OCI-M1 (cell line): Measurements from ENCODE around the gene F7.
"Not testable (repeated sequence)": the region's sequence is repeated elsewhere in the genome, so short reads cannot be mapped to it uniquely, and the experiment has no call there.

Experiments
- DNase-seq: peaks from one replicate; lab custom pipeline; 2025; lab: John Stamatoyannopoulos, UW

Gene F7

DNA sequence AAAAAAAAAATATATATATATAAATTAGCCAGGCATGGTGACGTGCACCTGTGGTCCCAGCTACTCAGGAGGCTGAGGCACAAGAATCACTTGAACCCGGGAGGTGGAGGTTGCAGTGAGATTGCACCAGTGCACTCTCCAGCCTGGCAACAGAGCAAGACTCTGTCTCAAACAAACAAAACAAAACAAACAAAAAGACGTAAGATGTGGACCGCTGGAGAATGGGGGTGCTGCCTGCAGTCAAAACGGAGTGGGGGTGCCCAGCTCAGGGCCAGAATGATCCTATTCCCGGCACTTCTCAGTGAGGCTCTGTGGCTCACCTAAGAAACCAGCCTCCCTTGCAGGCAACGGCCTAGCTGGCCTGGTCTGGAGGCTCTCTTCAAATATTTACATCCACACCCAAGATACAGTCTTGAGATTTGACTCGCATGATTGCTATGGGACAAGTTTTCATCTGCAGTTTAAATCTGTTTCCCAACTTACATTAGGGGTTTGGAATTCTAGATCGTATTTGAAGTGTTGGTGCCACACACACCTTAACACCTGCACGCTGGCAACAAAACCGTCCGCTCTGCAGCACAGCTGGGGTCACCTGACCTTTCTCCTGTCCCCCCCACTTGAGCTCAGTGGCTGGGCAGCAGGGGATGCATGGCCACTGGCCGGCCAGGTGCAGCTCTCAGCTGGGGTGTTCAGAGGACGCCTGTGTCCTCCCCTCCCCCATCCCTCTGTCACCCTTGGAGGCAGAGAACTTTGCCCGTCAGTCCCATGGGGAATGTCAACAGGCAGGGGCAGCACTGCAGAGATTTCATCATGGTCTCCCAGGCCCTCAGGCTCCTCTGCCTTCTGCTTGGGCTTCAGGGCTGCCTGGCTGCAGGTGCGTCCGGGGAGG lies at the start of gene F7:
Gene F7 (plus strand): TSS at position 760 of the 889 bp plus-strand sequence. CDS start 51 bp downstream, at position 811.
- no peak for DNase-seq

DNA sequence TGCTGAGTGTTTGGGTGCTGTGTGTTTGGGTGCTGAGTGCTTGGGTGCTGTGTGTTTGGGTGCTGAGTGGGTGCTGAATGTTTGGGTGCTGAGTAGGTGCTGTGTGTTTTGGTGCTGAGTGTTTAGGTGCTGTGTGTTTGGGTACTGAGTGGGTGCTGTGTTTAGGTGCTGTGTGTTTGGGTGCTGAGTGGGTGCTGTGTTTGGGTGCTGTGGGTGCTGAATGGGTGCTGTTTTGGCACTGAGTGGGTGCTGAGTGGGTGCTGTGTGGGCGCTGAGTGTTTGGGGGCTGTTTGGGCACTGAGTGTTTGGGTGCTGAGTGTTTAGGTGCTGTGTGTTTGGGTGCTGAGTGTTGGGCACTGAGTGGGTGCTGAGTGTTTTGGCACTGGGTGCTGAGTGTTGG lies 48.5 kb upstream of the F7 start:
- no peak for DNase-seq

GRCh38 chr13:113057559-113057958 lies 48.0 kb upstream of the F7 start:
- DNase-seq, result not testable (repeated sequence)

DNA sequence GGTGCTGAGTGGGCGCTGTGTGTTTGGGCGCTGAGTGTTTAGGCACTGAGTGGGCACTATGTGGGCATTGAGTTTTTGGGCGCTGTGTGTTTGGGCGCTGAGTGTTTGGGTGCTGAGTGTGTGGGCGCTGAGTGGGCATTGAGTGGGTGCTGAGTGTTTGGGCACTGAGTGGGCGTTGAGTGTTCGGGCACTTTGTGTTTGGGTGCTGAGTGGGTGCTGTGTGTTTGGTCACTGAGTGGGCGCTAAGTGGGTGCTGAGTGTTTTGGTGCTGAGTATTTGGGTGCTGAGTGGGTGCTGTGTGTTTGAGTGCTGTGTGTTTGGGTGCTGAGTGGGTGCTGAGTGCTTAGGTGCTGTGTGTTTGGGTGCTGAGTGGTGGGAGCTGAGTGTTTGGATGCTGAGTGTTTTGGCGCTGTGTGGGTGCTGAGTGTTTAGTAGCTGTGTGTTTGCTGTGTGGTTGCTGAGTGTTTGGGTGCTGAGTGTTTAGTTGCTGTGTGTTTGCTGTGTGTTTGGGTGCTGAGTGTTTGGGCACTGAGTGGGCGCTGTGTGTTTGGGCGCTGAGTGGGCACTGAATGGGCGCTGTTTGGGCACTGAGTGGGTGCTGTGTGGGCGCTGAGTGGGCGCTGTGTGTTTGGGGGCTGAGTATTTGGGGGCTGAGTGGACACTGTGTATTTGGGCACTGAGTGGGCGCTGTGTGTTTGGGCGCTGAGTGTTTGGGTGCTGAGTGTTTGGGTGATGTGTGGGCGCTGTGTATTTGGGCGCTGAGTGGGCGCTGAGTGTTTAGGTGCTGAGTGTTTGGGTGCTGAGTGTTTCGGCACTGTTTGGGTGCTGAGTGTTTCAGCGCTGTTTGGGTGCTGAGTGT lies 47.2 kb upstream of the F7 start:
- no peak for DNase-seq

DNA sequence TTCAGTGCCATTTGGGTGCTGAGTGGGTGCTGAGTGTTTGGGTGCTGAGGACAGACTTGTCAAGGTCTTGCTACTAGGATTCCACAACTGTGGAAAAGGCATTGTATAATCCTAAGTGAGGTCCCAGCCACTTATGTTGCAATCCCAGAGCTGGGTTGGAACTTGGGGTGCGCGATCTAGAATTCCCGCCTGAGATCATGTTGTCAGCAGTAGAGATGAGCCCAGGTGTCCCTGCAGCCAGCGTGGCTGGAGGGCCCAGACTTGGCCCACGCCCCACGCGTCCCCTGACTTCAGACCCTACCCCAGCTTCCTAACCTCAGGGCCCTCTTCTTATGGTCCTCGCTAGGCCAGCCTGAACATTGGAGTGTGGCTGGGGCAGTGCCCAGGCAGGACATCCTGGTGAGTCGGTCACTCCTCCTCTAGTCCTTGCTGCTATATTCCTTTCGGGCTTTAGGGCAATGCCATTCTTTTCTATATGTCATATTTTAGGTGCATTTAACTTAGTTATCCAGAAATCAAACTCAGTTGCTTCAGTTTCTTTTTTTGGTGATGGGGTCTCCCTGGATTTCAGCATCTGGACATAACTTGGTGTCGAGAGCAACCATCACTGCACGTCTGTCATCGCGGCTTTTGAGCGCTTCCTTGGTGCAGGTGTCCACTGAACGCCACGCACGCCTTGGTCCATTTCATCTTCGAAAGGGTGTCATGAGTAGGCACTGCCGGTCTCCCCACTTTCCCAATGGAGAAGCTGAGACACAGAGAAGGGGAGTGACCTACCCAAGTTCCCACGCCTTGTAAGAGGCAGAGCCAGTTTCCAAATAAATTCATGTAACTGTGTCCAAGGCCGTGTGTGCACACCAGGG lies 46.4 kb upstream of the F7 start:
- no peak for DNase-seq

GRCh38 chr13:113059891-113060290 lies 45.7 kb upstream of the F7 start:
- DNase-seq, result no peak

DNA sequence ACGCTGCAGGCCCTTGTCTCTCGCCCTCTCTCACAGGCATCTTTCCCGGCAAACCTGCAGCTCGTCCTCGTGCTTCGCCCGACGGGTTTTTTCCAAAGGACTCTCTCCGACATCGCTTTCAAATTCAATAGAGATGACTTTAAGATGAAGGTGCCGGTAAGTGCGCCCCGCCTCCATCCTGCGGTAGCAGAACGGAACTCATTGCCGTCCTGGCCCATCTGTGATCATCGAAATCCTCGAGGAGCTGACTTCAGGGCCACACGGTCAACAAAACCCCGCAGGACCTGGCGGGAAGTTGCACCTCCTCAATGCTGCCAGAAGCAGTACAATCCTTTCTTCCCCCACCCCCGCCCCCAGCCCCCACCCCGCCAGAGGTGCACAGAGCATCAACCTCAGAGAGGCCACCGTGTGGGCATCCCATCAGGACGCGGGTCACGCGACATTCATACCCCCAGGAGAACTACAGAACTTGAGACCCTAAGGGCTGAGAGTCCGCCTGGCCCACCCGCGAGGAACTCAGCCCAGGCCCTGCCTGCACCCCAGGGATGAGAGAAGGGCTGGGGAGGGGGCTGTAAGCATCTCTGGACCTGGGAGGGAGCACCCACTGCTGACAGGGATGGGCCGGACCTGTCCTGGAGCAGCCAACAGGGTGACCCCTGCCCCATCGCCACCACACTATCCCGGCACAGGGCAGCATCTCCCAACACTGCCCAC lies 44.9 kb upstream of the F7 start:
- DNase-seq, result no peak

- no peak for DNase-seq
These were observed 44.3 kb upstream of the F7 start for GRCh38 chr13:113061271-113061625.

DNA sequence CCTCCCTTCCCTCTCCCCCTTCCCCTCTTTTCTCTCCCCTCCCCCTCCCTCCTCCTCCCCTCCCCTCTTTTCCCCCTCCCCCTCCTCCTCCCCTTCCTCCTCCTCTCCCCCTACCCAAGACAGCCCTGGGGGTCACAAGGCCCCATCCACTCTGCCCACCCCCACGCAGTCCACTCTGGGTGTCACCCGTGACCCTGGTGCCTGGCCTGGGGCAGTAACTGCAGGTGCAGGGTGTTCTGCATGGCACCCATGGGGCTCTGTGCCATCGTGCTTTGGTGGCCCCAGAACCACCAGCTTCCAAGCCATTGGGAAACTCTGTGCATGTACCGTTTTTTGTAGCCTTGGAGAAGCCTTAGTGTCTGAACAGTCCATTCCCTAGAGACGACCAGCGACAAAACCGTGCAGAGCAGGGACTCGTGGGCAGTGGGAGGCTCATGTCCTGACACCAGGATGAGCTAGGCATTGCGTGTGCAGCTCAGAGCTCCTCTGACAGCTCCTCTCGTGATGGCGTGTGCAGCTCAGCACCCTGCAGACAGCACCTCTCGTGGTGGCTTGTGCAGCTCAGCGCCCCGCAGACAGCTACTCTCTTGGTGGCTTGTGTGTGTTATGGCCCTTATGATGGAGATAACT lies 43.7 kb upstream of the F7 start:
- DNase-seq, result no peak

- DNase-seq, result no peak
These were observed 42.9 kb upstream of the F7 start for GRCh38 chr13:113062691-113063090.

DNA sequence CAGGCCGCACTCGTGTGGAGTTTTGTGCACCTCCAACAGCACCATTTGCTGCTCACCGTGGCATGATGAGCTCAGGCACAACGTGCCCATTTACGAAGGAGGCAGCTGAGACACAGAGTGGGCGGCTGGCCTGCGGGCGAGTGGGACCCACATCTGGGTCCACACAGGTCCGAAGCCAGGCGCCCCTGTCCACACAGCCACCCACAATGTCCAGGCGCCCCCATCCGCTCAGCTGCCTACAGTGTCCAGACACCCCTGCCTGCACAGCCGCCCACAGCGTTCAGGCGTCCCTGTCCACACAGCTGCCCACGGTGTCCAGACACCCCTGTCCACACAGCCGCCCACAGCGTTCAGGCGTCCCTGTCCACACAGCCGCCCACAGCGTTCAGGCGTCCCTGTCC lies 42.5 kb upstream of the F7 start:
- DNase-seq, result no peak

DNA sequence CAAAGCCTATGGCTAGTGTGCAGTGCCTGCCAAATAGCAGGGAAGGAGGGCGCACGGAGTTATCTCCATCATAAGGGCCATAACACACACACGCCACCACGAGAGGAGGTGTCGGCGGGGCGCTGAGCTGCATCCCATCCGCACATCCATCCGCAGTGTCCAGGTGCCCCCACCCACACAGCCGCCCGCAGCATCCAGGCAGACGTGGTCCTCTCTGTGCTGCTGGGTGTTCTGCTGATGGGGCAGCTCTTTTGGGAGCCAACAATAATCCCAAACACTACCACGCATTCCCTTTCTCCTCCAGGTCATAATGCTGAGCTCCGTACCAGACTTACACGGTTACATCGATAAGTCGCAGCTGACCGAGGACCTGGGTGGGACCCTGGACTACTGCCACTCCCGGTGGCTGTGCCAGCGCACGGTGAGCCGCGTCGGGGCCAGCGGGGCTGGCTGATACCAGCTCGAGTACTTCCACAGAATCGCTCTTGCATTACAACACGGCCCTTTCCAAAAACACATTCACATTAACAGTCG lies 41.5 kb upstream of the F7 start:
- no peak for DNase-seq

DNA sequence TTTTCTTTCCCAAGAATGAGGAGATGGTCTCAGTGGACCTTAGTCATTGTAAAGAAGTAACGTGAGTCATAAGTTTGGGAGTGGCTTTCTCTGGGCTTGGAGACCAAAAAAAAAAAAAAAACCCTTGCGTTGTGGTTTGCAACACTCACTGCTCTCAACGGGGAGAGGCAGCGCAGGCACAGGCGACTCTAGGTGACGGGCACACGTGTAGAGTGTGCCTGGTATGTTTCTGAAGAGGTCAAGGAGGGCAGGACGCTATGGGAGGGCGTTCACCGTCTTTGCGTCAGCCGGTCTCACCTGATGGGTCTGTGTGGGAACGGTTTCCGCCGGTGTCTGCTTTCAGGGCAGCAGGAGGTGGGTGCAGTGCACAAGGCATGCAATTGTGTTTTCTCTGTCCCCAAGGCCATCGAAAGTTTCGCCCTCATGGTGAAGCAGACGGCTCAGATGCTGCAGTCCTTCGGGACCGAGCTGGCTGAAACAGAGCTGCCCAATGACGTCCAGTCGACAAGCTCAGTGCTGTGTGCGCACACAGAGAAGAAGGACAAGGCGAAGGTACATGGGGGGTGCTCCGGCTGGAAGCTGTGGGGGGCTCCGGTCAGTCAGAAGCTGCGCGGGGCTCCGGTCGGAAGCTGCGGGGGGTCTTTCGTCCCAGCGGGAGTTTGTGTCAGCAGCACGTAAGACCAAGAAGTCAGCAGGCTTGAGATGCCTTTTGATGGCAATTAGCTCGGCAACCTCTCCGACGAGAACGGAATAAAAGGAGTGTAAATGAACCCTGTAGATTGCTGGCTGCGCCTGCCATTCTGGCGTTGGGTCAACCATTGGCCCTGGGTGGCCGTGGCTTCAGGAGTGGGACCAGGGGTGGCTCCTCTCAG lies 40.8 kb upstream of the F7 start:
- DNase-seq, result peak; percentile 42

GRCh38 chr13:113065406-113066141 lies 40.0 kb upstream of the F7 start:
- no peak for DNase-seq

- DNase-seq, result no peak
These were observed 39.5 kb upstream of the F7 start for GRCh38 chr13:113066142-113066455.

GRCh38 chr13:113066746-113067145 lies 38.8 kb upstream of the F7 start:
- DNase-seq, result no peak

DNA sequence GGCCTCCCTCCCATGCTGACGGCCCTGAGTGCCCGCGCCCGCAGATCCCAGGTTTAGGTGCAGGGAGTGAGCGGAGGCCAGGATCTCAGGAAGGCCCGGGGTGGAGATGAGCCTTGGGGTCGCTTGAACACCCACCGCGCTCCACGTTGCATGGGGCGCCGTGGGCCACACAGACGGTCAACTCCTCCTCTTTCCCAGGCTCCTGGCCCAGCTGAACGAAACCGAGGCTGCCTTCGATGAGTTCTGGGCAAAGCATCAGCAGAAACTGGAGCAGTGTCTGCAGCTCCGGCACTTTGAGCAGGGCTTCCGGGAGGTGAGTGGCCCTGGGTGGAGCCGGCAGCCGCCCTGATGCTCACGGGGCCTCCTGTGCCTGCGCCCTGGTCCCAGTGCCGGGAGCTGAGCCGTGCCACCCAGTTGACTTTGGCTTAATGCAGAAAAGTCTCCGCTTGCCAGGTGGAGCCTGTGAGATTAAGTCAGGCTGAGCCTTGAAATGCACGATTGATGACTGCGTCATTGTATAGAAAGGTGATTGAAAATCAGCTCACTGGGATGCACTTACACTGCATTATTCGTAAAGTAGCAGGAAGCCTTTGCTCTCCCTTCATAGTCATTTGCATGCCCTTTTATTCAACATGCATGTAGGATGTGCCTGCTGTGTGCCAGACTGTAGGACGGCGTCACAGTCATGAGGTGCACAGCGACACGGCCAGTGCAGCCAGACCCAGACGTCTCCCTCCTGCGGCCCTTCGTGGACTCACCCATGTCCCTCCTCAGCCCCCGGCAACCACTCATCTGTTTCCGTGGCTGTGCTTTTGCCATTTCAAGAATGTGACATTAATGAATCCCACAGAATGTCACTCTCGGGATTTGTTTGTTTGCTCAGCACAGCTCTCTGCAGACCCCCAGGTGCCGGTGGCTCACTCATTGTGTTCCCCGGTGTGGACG lies 35.5 kb upstream of the F7 start:
- no peak for DNase-seq

- DNase-seq, result no peak
These were observed 34.7 kb upstream of the F7 start for GRCh38 chr13:113070855-113071254.
